HuH-7 (cell line): Measurements from ENCODE around the gene CDK15.
A peak's percentile ranks its signal among the peaks of the same experiment; 100 is the strongest.

Experiments used
- DNase-seq: peaks from one replicate; pipeline ENCODE4 v3.0.0; 2011; ENCODE audit warnings: low spot score

Gene CDK15

DNA sequence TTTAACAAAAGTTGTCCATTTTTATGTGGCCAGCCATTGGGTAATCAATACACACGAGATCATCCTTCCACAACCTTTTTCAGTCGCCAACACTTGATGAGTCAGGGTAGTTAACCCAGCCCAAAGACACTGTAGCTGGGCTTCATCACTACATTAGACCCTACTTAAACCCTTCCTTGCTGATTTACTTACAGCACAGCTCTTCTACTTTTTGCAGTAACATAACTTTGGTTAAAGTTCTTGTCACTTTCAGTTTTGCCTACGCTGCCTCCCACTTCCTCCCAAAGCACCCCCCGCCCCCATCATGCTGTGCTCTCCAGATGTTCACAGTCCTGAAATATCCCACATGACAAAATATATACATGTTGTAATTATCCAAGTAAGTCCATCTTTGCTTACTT lies 103.6 kb downstream of the CDK15 start:
- no peak for DNase-seq

DNA sequence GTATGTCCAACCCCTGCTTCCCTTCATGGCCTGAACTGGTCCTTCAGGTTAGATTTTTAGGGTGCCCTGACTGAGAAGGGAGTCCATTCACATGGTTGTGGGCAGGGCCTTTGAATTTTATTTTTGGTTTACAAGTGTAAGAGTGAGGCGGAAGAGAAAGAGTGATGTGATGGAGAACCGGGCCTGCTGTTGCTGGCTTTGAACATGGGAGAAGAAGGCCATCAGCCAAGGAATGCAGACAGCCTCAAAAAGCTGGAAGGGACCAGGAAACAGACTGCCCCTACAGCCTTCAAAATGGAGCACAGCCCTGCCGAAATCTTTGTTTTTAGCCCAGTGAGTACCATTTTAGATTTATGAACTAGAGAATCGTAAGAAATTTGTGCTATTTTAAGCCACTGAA lies 105.0 kb downstream of the CDK15 start:
- no peak for DNase-seq

DNA sequence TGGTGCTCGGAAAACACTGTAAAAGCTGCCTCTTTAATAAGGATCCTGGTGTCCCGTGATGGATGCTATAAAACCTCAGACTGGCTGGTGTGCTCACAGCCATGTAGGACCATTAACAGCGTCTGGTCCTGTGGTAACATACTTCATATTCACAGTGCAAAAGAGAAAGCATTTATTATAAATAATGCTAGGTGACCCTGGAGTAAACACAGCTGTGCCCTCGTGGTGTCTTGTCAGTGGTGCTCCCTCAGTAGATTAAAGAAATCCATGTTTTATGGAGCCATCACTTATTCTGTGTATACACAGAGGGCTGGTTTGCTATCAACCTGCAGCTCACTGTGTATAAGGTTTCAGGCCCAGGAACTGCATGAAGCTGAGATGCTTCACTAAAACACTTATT lies 106.9 kb downstream of the CDK15 start:
- DNase-seq: no peak

DNA sequence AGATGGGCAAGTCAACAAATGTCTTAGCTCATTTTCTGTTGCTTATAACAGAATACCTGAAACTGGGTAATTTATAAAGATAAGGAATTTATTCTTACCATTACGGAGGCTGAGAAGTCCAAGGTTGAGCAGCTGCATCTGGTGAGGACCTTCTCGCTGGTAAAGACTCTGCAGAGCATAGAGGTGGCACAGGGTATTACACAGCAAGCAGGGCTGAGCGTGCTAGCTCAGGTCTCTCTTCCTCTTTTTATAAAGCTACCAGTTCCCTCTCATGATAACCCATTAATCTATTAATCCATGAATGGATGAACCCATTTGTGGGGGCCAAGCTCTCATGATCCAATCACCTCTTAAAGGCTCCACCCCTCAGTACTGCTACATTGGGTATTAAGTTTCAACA lies 109.1 kb downstream of the CDK15 start:
- DNase-seq: no peak

DNA sequence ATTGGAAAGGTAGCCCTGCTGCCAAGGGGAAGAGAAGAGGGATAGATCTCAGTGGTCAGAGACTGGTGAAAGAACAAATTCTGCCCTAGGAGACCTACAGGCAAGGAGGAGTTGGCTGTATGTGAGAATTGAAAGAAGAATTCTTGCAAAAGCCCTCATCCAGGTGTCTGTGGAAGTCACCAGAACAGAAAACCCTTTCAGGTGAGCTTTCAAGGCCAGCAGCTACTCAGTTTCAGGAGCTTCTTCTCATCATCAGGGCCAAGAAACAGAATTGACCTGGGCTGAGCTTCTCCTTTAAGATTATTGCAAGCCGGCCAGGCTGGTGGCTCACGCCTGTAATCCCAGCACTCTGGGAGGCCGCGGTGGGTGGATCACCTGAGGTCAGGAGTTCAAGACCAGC lies 110.2 kb downstream of the CDK15 start:
- DNase-seq: no peak

DNA sequence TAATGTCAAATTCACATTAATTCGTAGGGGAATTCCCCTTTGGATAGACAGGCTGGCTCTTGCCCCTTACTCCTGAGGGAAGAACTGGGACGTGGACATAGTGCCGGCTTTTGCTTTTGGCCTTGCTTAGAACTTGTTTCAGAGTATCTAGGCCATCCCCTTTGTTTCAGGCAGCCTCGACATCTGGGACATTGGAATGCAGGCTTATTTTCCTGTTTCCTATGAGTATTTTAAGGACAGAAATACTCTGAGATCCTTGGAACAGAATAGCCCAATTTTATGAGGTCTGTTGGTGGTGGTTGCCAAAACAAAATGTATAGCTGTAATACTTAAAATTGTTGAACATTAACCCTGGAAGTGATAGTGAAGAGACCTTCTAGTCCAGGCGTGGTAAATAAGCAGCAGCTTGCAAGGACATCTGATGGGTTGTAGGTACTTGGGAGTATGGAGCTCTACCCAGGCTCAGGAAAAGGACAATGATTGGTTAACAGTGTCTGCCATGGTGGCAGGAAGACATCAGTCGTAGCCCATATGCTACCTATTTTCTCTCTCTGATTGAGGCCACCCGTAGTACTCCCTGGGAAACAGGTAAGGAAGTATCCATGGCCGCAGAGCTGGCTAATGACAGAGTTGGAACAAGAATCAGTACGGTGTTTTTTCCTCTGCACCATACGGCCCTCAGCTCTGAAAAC lies 112.4 kb downstream of the CDK15 start:
- no peak for DNase-seq

DNA sequence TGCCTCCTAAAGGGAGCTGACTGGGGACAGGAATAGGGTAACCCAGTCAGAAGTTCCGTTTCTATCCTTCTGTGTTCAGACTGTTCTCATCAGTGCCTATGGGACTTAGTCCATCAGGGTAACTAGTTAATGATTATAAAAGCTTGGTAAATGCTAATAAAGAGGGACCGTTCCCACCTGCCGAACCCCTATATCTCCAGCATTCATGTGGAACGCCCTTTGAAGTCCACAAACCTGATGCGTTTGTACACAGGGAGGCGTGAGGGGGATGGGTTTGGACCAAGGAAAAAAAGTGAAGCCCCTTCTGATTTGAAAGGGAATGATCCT lies 112.9 kb downstream of the CDK15 start:
- no peak for DNase-seq

DNA sequence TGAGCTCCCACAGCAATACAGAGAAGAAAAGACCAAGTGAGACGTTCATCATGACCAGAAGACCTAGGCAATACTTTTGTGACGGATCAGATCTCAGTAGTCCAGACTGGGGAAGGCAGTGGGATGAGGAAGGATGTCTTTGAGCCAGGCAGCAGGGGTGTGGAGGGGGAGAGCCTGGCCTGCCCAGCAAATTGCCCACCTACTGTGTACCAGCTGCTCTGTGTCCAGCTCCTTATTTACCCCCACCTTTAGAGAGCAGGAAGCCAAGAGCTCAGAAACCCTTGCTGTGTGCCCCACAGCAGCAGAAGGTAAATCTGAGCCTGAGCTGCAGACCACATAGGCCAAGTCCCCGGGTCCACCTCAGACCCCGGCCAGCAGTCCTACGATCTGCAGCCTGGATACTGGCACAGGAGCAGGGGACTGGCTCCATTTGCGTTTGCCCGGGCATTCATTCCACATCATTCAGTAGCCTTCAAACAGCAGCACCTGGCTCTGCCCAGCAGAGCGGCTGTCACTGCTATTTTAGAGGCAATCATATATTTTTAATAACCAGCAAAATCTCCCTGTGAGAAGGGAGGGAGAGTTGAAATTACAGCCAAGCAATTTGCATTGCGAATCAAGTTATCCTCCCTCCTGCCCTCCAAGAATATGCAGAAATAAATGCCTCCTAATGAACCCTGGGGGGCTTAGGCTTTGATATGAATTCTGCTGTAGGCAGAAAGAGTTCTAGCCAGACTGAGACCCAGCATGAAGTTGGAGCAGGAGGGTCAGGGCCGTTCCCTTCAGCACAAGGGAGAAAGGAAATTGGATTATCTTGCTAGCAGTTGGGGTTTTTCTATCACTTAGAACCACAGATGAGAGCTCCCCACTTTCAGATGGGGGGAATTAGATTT lies 117.3 kb downstream of the CDK15 start:
- no peak for DNase-seq

DNA sequence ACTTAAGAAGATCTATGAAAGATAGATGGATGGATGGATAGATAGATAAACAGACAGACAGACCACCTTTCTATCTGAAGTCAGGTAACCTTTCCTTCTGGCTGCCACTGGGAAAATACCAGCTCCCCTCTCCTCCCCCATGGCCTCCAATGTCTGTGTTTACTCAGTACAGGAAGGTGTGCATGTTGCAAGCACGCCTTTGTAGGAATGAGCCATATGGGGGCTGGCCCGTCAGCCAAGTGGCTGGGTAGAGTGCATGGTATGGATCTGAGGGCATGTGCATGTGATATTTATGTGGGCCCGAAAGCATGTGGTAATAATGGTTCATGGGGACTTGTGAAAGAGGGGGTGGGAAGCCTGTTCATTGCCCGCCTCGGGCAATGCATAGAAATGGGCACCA lies 118.1 kb downstream of the CDK15 start:
- peak; percentile 39 for DNase-seq

DNA sequence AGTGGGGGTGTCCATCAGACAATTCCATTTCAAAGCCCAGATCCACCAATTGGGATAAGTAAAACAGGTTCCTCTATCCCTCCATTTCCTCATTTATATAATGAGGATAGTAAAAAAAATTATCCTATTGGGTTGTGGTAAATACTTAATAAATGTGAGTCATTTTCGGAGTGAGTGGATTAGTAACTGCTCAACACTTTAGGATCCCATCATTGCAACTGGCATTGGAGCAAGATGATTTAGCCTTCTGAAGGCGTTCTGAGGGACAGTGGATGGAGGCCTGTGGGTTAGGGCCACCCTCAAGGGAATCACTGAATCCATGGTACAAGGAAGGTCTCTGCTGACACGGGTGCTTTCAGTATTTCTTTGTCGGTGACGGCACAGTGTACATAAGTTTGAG lies 118.7 kb downstream of the CDK15 start:
- DNase-seq: no peak

DNA sequence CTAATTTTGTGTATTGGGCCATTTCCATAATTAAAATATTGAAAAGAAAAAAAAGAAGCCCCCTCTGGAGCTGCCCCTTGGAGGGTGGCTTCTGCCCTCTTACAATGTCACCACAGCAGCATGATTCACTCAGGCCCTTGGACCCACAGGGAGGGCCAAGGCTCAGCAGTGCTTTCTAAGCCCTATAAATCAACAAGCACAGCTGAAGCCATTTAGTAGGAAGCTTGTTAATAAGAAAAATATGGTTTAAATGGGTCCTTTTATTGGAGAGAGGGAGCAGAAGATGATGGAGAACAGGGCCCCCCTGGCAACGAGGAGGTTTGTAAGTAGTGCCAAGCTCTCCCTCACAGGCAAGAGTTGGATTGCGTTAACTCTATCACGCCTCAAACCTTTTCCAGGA lies 119.7 kb downstream of the CDK15 start:
- DNase-seq: no peak

DNA sequence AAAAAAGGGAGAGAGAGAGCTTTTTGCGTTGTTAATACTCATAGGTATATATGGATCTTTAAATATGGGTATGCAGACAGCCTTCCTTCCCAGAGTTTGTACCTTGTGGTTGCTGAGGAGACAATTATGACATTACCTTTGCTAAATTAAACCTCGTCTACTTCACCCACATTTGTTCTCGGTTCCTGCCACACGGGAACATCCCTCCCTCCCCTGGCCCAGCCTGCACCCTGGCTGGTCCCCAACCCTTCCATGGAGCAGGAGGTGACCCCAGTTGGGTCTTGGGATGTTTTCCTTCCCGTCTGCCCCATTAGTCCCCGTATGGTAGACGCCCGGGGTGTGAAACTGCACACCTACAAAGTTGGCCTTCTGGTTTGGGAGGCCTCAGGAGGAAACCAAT lies 122.0 kb downstream of the CDK15 start:
- no peak for DNase-seq

DNA sequence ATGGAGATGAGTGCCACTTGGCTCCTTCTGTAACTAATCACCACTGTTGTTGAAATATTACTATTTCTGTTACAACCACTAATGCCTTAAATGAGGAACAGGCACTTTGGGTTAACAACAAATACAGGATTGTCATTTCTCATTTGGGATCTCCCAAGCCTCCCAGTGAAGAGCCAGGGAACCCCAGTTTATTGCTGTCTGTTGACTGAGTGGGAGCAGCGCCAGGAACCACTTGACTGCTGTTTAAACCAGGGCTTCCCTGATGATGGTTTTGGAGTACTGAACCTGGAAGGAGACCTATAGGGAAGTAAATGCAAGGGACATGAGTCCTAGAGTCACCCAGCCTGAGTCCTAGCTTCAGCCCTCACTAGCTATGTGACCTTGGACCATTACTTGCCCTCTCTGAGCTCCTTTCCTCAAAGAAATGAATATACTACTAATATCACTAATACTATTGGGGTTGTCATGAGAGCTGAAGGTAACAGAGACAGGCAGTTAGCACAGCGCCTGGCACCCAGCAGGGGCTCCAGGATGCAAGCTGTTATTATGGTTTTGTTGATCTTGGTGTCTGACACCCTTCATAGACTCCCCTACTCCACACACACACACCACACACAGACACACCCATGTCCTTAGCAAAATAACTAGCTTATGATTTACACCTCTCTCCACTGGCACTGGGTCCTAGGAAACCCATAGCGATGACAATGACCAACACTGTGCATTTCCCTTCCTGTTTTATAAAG lies 123.1 kb downstream of the CDK15 start:
- DNase-seq: no peak

DNA sequence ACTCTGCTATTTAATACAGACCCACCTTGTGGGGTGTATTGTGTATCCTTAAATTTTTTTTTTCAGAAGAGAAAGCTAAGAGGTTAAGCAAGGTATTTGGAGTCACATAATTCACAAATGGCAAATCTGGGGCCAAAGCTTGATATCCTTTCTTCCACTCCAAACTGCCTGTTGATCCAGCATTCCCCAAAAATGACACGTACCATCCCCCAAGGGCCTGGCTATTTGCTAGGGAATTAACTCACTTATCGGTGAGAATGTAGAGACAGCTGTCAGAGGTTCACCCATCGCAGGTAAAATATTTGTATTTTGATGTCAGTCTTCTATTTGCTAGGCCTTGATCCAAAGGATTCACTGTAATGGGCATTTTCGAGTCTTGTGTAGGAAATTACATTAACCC lies 123.7 kb downstream of the CDK15 start:
- no peak for DNase-seq

DNA sequence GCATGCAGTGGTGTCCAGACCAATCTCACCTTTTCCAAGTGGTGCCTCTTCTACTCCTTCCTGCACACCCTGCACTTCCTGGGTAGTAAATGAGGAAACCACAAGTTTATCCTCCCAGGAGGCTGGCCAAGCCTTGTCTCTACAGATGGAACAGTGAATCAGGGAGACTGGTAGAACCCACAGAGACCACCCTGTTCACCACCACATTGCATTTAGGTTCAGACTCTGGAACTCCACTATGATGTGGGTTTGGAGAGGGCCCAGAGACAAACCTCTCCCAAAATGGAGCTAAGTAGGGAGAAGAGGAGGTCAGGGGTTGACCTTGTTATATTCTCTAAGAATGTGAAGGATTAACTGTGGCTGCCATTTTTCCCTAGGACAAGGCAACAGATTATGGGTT lies 124.5 kb downstream of the CDK15 start:
- no peak for DNase-seq

DNA sequence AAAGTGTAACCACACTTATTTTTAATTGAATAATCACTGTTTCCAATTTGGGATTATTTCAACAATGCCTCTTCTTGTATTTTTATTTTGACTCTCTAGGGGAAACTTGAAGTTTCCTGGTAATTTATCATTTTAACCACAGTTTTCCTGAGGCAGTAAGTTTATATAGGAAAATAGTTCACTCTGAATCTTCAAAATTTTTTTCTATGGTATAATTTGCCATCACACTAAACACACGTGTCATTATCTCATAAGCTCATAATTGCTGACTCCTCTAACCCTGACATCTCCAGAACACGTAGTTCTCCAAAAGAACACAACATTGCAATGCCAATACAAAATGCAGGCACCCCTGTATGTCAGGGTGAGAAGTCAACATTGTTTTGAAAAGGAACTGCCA lies 125.1 kb downstream of the CDK15 start:
- no peak for DNase-seq

DNA sequence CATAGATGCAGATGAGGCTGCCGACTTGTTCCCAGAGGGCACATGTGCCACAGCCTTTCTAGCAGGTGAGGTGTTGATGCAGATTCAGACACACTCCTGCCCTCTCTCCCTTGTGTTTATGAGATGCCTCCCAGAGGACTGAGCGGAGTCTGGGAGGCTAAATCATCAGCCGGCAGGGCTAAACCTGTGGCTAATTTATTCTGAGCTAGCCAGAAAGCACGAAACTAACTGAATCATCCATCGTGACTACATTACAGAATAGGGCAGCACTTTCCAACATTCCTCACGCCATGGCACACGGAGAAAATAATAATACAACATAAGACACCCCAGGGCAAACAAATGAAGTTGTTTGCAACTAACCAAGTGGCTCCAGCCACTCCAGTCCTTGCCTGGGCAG lies 125.6 kb downstream of the CDK15 start:
- DNase-seq: no peak

DNA sequence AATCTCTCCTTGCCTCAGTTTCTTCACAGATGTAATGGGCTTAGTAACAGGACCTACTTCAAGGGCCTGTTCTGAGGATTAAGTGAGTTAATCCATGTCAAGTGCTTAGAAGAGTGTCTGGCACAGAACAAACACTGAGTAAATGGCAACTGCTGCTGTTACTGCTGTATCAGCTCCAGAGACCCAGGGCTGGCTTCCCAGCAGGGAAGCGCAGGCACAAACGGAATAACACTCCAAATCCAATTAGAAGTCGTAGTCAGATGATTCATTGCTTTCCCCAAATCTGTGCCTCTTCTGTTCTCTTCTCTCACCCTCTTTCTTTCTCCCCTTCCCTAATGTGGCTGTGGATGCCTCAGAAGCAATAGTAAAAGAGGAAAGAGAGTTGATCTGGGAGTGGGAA lies 126.2 kb downstream of the CDK15 start:
- no peak for DNase-seq

DNA sequence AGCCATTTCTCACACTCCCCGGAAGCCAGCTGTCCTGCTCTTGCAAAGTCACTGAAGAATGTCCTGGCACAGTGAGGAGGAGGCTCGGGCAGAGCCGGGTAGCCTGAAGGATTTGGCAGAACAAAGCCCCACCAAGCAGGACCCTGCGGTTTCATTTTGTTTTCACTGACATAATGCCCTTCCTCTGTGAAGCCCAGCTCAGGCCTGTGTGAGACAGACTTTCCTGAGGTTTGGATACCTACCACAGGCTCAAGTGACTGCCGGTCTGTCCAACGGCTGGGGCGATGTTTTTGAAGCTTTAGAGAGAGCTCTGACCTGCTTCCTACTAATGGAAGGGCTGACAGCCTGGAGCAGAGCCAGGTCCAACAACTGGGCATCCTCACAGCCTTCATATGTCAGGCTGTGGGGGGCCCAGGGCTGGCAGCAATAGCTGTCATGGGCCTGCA lies 127.5 kb downstream of the CDK15 start:
- DNase-seq: no peak

DNA sequence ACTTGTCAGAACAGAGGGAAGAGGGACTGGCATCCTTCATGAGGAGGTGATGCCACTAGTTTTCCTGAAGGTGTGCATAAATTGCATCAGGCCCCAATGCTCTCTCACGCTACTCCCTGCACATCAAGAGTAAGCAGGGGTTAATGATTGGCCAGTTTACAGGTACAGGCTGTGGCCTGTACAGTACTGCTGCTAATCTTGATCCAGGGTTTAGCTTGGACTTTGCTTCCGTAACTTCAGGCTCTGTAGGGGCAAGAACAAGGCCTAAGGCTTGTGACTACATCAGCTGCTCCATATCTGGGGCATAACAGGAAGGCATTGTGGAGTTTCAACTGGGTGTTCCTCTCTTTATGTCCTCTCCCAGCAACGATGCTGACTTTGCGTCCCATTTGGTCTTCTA lies 130.5 kb downstream of the CDK15 start:
- DNase-seq: peak; percentile 75

DNA sequence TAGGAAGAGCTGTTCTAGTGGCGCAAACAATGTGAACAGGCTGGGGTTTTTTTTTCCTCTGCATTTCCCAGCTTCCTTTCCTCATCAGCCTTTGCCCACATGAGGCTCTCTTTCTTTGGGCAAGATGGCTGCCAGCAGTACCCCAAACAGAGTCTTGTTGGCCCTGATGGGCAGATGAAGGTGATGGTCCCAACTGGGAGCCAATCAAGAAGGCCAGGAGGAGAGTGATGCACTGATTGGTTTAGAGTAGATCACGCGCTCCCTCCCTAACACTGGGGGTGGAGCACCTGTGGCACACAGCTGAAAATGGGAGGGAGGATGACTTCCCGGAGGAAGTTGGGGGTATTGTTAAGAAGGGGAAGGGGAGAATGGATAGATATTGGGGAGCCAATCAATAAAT lies 131.0 kb downstream of the CDK15 start:
- no peak for DNase-seq

DNA sequence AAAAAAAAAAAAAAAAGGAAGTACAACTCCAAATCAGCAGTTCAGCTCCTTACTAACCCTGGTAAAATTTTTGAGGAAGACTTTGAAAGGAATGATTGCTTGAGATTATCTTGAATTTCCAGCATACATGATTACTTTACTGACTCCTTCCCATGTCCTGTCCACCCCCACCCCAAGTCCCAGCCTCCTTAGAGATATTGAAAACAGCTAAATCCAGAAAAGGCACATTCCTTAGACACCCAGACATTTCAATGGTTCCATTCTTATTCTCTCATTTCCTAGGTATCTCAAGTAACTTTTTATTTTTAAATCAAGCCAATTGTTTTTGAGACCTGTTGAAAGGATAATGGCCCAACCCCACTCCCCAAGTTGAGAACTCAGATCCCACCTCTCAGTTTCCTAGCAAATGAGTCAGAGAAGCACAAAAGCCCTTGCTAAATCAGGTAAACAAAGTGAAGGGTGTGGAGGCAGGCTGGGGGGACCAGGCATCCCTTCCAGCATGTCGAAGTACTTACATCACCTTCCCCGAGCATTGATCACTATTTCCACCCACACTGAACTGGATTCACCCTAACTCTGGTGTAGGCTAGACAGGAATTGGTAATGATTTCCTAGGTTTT lies 131.9 kb downstream of the CDK15 start:
- DNase-seq: no peak

DNA sequence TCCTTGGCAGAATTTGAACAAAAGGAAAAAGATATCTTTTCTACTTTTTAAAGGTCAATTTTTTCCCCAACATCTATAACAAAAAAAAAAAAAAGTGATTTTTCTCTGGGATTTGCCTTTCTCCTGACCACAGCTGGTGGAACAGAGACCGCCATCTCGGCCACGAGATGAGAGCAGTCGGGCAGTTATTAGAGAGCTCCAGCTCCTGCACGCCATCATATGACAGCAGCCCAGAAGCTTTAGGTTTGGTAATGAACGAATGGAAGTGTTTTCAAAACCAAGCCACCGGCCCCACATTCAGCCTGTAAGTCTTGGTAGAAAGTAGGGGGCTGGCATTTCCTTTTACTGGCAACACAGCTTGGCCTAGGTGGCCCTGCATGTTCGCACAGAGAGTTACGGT lies 132.4 kb downstream of the CDK15 start:
- no peak for DNase-seq
